Measurements from ENCODE around the gene TMEM179.

TMEM179 gene

GRCh38 chr14:104541905-104542465 is 62.6 kb downstream of the TMEM179 start:
- no peak overlapping the region for H2AFZ ChIP-seq (ENCODE audit: low read depth, low read length, severe bottlenecking)

More at GRCh38 chr14:104541905-104542465, 62.6 kb downstream of the TMEM179 start:
- Histone ChIP-seq H3K9ac (ENCODE audit: low read length) (no peak overlapping the region), H3F3A (ENCODE audit: insufficient read depth) (no peaks in the 10 kb centered on the region), H3K27ac (ENCODE audit: low read depth, low read length) (no peak overlapping the region), H3K27me3 (ENCODE audit: low read length) (no peaks in the 10 kb centered on the region), H3K9me3 (ENCODE audit: insufficient read depth, low read length) (no peaks in the 10 kb centered on the region), H4K20me1 (ENCODE audit: low read depth, low read length) (no peaks in the 10 kb centered on the region), H3K4me2 (ENCODE audit: low read depth, low read length, poor library complexity, severe bottlenecking) (no peak overlapping the region), H3K9me2 (replicated peaks; ENCODE audit: insufficient read depth, low read length) (no peaks in the 10 kb centered on the region), H3K36me3 (ENCODE audit: low read length) (no peaks in the 10 kb centered on the region), H3K4me3 (ENCODE audit: insufficient read depth, low read length, poor library complexity, severe bottlenecking) (no peak overlapping the region), H3K79me2 (ENCODE audit: insufficient read depth, low read length) (no peaks in the 10 kb centered on the region)
- no peak for TF ChIP-seq EZH2phosphoT487 (conservative IDR thresholded peaks at IDR 0.05; ENCODE audit: low read length)
- no peak for TF ChIP-seq CTCF (IDR thresholded peaks at IDR 0.05; ENCODE audit: insufficient read depth, low read length, poor library complexity, severe bottlenecking)

Data from SU-DHL-6 (cell line).